Measurements from ENCODE around the gene KRT33B.

KRT33B gene

GRCh38 chr17:41345992-41346391 lies 23.6 kb downstream of the KRT33B start:
- no peak for DNase-seq

DNA sequence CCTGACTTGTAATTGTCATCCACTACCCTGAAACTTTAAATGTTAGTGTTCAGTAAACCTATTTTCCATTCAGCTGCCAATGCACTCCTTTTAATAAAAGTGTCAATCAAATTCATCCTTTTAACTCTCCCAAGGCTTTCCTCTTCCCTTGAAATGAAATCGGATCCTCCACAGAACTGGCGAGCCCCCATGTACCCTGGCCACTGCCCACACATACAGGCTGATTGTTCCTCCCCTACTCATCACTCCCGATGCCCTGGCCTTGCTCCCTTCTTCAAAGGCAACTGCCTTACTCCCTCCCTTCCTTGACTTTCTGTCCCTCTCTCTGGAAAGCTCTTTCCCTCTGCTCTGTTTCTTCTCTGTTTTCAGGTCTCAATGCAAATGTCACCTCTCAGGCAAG lies 26.6 kb downstream of the KRT33B start:
- no peak for DNase-seq

- DNase-seq: peak in 1 of 2 experiments; percentile 27
Observed at GRCh38 chr17:41340934-41341861, 28.4 kb downstream of the KRT33B start.

DNA sequence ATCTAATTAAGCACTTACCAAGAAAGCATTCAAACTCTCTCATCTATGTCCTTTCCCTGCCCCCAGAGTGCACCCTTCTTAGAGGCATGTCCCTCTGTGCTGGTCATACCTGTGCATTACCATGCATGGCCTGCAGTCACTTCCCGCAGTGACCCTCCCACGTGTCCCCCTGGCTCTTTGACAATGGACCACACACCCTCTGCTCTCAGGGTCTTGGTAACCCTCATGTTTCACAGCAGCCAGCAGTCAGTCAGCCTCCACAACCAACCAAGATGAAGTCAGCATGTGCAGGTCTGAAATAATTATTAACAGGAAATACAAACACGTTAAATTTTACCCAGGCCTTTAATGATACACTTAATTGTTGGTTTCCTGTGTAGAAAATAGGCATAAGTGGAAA lies 29.1 kb downstream of the KRT33B start:
- DNase-seq: no peak

DNA sequence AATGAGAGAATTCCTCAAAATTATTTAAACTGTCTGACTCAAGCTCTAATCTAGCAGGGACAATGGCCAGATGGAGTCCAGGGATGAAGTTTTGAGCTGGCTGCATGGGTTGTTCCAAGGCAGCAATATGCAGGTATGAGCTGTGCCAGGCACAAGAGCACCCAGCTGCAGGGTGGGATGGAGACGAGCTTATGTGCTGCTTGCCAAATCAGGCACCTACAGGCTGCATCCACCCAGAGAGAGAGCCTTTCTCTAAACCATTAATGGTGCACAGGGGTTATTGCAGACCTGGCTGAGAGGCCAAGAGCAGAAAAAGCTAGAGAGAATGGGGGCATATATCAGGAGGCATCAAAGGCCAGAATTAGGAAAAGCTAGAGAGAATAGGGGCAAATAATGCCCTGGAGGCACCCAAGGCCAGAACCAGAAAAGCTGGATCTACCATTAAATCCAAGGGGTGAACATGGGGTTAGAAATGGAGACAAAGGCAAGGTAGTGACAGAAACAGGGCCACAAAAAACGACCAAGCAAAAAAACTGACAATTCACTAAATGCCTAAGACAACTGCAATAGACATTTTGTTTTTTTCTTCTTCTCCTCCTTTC lies 29.9 kb downstream of the KRT33B start:
- DNase-seq: no peak

- peak; percentile 12 to 15 for DNase-seq
Observed at GRCh38 chr17:41338961-41339485, 30.6 kb downstream of the KRT33B start.

- no peak for DNase-seq
Observed at GRCh38 chr17:41335747-41336146, 33.9 kb downstream of the KRT33B start.

DNA sequence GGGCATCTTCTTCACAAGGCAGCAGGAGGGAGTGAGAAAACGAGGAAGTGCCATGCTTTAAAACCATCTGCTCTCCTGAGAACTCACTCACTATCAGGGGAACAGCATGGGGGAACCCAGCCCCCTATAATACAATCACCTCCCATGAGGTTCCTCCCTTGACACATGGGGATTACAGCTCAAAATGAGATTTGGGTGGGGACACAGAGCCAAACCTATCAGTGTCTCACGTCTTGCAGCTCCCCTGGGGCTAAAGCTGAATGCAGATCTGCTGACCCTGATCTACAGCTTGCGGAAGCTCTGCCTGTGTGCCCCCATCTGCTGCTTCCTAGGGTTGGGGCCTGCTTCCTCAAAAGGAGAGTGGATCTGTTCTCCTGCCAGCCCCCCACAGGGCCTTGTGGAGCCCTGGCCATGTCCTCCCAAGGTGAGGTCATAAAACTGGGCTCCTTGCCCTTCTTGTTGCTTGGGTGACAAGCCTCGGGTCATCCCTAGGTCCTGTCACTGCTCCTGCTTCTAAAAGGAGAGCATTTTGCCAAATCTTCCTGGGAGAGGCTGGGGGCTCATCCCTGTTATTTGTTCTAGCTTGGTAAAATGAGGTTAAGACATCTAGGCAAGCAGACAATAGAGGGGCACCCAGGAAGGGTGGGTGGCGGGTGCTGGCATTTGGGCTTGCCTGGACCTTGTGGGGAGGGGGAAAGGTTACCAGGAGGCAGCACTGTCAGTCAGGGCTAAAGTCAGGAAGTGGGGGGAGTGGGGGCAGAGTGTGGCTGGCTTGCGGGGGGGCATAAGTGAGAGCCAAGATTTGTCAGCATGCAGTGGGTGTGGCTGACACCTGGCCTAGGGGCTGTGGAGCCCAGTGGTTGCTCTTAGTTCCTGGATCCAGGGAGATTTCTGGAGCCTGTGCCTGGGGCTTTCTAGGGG lies 35.0 kb downstream of the KRT33B start:
- no peak for DNase-seq

GRCh38 chr17:41333836-41334235 lies 35.8 kb downstream of the KRT33B start:
- DNase-seq: no peak

DNA sequence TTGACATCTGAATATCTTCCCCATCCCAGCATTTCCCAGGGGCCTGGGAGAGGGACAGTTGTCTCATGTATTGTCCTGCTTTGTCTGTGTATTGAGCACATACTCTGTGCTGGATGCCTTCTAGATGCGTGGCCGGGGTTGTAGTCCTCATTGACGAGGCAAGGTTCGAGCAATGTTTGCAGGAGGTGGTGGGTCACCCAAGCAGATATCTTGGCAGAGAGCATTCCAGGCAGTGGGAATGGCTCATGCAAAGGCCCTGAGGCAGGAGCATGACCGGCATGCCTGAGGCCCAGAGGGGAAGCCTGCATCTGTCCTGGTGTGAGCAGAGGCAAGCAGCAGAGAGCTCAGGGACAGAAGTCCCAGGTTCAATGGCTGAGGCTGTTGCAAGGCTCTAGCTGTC lies 36.5 kb downstream of the KRT33B start:
- DNase-seq: no peak

GRCh38 chr17:41332239-41332638 lies 37.4 kb downstream of the KRT33B start:
- no peak for DNase-seq

GRCh38 chr17:41331606-41332005 lies 38.0 kb downstream of the KRT33B start:
- no peak for DNase-seq

DNA sequence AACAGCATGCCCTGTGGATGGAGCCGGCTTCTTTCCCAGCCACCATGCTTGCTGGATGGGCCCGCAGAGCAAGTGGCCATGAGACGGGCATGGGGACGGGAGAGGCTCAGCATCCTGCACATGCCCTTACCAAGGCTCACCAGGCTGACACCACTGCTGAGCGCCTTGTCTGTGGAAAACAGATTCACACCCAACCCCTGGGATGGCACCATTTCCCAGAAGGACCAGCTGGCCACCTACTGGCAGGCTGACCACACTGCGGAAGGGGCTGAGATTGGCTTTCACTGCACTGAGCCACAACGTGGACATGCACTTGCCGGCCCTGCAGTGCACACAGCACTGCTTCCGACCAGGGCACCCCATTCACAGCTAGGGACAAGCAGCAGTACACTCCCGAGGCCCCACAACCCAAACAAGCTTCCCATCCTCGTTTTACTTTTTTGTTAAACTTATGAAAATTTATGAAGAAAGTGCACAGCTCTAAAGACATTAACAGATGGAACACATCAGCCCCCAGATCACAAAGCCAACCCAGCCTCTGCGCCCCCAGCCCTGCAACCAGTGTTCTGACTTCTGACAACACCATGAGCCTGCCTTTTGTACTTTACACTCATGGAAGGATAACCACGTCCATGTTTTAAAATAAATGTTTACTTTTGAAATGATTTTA lies 40.2 kb downstream of the KRT33B start:
- no peak for DNase-seq

- no peak for DNase-seq
Observed at GRCh38 chr17:41328207-41328606, 41.4 kb downstream of the KRT33B start.

DNA sequence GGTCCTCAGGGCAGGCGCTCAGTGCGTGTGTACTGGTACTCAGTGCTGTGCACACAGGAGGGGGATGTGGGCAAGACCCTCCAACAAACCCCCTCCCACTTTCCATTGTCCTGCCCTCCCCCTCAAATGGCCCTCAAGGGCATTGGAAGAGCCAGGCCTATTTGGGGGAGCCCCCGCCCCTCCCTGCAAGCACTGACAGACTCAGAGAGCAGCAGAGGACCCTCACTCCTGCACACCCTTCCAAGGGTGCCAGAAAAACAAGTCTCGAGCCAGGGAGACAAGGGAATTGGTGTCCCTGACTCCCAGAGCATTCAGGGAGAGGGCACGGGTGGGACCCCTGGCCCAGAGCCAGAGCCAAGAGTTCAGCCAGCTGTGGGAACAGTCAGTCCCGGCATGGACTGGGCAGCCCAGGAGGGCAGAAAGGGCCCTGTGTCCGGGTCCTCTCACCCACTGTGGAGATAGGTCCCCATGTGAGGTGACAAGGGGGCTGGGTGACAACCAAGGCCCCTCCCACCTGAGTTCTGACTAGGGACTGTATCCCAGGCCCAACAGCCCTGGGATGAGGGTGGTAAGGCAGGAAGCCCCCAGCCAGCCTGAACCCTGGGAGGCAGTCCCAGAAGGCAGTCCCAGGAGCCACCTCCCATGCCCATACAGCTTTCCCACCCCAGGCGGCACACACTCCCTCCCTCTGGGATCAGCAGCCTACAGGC lies 42.0 kb downstream of the KRT33B start:
- no peak for DNase-seq

GRCh38 chr17:41326173-41327145 lies 43.2 kb downstream of the KRT33B start:
- DNase-seq: no peak

GRCh38 chr17:41325611-41326010 lies 44.0 kb downstream of the KRT33B start:
- no peak for DNase-seq

DNA sequence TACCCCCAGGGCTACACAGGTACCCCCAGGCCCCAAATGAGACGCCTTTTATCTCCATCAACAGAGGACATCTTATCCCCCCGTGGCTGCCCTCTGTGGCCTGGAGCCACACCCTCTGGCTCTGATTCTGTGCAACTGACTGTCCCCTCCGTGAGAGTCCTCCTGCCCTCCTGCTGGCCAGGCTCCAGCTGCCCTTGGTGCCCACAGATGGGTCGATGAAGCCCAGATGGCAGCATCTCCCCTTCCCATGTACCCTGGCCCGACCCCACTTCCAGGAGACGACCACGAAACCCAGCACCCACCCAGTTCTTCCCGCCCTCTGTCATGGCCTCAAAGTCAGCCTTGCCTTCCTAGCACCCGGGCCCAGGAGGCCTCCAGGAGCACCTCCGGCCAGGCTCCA lies 44.5 kb downstream of the KRT33B start:
- no peak for DNase-seq

DNA sequence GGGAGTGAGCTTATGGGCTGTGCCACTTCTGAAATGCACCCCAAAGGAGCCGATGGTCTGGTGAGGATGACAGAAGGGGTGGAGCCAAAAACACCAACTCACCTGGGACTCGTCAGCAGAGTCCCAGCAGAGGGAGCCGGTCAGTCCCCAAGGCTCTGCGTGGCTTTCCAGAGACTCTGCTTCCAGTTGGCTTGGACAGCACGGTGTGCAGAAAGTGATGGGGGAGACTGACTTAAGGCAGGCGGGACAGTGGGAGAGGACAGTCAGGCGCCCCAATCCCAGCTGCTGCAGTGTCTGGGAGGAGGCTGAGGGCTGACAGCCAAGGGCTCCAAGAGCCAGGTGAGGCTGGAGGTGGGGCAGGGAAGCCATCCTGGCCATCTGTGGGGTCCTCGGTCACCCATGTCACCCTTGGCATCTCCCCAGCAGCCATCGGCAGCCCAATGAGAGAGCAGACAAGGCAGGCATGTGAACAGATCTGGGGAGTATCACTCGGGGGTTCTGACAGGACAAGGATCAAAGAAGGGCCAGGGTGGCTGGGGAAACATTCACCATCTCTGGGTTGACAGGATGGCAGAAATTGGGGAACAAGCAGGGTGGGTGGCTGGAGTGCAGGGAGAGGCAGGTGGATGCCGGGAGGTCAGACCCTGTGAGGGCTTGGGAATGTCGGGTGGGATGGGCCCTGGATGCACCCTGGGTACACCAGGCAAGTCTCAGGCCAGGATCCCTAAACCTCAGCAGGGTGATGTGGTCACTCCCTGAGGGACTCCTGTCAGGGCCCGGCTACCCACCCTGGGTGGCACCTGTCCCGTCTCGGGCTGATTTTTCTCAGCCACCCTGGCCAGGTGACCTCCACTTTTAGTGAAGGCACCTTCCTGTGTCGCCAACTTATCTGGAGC lies 45.2 kb downstream of the KRT33B start:
- DNase-seq: no peak
